ENCODE data around the gene TCAP.

Gene TCAP

DNA sequence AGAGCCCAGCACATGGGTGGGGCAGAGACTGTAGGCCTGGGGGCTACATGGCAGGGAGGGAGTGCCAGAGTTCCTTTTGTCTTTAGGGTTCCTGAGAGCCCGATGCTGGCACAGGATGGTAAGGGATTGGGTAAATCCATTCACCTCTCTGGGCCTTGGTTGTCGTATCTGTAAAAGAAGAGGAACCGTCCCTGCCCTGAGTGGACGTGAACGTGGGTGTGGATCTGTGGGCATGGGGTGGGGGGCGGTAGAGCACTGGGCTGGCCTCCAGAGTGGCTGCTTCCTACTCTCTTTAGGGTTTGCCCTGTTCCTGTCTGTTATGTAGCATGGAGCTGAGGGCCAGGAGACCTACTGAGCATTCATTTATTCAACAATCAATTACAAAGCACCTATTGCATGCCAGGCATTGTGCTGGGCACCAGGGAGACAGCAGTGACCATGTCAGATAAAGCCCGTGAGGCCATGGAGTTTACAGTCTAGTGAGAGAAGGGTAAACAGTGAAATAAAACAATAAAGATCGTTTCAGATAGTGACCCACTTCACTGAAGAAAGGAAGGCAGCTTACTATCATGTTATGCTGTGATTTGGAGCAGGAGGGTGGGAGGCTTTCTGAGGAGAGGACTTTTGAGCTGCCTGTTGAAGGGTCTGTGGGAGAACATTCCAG, 13.1 kb upstream of the TCAP start:
- no peak for DNase-seq (ENCODE audit: low spot score)
- peaks cover 8% of the 10 kb centered on the region for H3K4me1 Mint-ChIP-seq (ENCODE audit: low read depth)
- no peak overlapping the region for H3K27ac Mint-ChIP-seq

GRCh38 chr17:39652587-39653315, 12.4 kb upstream of the TCAP start:
- Mint-ChIP-seq H3K27me3 (ENCODE audit: low read depth) (no peaks in the 10 kb centered on the region), H3K27ac (no peak overlapping the region), H3K4me1 (ENCODE audit: low read depth) (peaks cover 8% of the 10 kb centered on the region), H3K9me3 (no peaks in the 10 kb centered on the region), H3K4me3 (no peak overlapping the region), H3K36me3 (ENCODE audit: low read depth) (peaks cover 9% of the 10 kb centered on the region)
- DNase-seq (ENCODE audit: low spot score): no peak

More for the DNA sequence above, 13.1 kb upstream of the TCAP start:
- H3K36me3 Mint-ChIP-seq (ENCODE audit: low read depth): peaks cover 7% of the 10 kb centered on the region
- no peak overlapping the region for H3K4me3 Mint-ChIP-seq
- H3K9me3 Mint-ChIP-seq: no peaks in the 10 kb centered on the region
- H3K27me3 Mint-ChIP-seq (ENCODE audit: low read depth): no peaks in the 10 kb centered on the region

- Mint-ChIP-seq H3K27ac (no peak overlapping the region), H3K4me3 (no peak overlapping the region), H3K9me3 (no peaks in the 10 kb centered on the region), H3K27me3 (ENCODE audit: low read depth) (no peaks in the 10 kb centered on the region), H3K36me3 (ENCODE audit: low read depth) (peaks cover 11% of the 10 kb centered on the region), H3K4me1 (ENCODE audit: low read depth) (peaks cover 8% of the 10 kb centered on the region)
- no peak for DNase-seq (ENCODE audit: low spot score)
These were observed 11.9 kb upstream of the TCAP start for GRCh38 chr17:39653316-39653661.

GRCh38 chr17:39653662-39654331, 11.4 kb upstream of the TCAP start:
- Mint-ChIP-seq H3K27ac (peak overlapping the region; percentile 29), H3K27me3 (ENCODE audit: low read depth) (no peaks in the 10 kb centered on the region), H3K9me3 (no peaks in the 10 kb centered on the region), H3K4me3 (no peak overlapping the region), H3K36me3 (ENCODE audit: low read depth) (peaks cover 11% of the 10 kb centered on the region), H3K4me1 (ENCODE audit: low read depth) (peaks cover 8% of the 10 kb centered on the region)
- peak; percentile 59 for DNase-seq (ENCODE audit: low spot score)

- no peaks in the 10 kb centered on the region for H3K9me3 Mint-ChIP-seq
- no peaks in the 10 kb centered on the region for H3K27me3 Mint-ChIP-seq (ENCODE audit: low read depth)
- H3K27ac Mint-ChIP-seq: no peak overlapping the region
- DNase-seq (ENCODE audit: low spot score): no peak
- no peak overlapping the region for H3K4me3 Mint-ChIP-seq
- peaks cover 8% of the 10 kb centered on the region for H3K4me1 Mint-ChIP-seq (ENCODE audit: low read depth)
- peaks cover 11% of the 10 kb centered on the region for H3K36me3 Mint-ChIP-seq (ENCODE audit: low read depth)
These were observed 10.0 kb upstream of the TCAP start for GRCh38 chr17:39655105-39655504.

GRCh38 chr17:39658346-39658745, 6.8 kb upstream of the TCAP start:
- Mint-ChIP-seq H3K36me3 (ENCODE audit: low read depth) (peaks cover 21% of the 10 kb centered on the region), H3K4me1 (ENCODE audit: low read depth) (peaks cover 5% of the 10 kb centered on the region), H3K27ac (no peak overlapping the region), H3K27me3 (ENCODE audit: low read depth) (no peaks in the 10 kb centered on the region), H3K4me3 (no peak overlapping the region), H3K9me3 (no peaks in the 10 kb centered on the region)
- no peak for DNase-seq (ENCODE audit: low spot score)

DNA sequence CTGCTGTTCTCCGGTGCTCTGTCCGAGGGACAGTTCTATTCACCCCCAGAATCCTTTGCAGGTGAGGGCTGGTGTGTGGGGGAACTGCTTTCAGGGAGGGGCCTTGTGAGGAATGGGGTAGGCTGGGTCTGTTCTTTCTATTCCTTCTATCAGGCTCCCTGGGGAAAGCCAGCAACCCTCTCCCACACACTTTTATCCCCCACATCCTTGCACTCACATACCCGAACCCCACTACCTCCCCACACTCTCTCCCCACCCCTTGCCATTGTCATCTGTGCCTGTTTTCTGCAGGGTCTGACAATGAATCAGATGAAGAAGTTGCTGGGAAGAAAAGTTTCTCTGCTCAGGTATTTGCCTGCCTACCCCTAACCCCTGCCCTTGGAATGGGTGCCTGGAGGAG, 6.4 kb upstream of the TCAP start:
- Mint-ChIP-seq H3K27ac (no peak overlapping the region), H3K36me3 (ENCODE audit: low read depth) (peaks cover 18% of the 10 kb centered on the region), H3K27me3 (ENCODE audit: low read depth) (no peaks in the 10 kb centered on the region), H3K9me3 (no peaks in the 10 kb centered on the region), H3K4me3 (no peak overlapping the region), H3K4me1 (ENCODE audit: low read depth) (peaks cover 3% of the 10 kb centered on the region)
- DNase-seq (ENCODE audit: low spot score): no peak

GRCh38 chr17:39659279-39660010, 5.7 kb upstream of the TCAP start:
- Mint-ChIP-seq H3K36me3 (ENCODE audit: low read depth) (peaks cover 18% of the 10 kb centered on the region), H3K4me1 (ENCODE audit: low read depth) (no peaks in the 10 kb centered on the region), H3K4me3 (no peak overlapping the region), H3K27me3 (ENCODE audit: low read depth) (no peaks in the 10 kb centered on the region), H3K9me3 (no peaks in the 10 kb centered on the region), H3K27ac (no peak overlapping the region)
- no peak for DNase-seq (ENCODE audit: low spot score)

DNA sequence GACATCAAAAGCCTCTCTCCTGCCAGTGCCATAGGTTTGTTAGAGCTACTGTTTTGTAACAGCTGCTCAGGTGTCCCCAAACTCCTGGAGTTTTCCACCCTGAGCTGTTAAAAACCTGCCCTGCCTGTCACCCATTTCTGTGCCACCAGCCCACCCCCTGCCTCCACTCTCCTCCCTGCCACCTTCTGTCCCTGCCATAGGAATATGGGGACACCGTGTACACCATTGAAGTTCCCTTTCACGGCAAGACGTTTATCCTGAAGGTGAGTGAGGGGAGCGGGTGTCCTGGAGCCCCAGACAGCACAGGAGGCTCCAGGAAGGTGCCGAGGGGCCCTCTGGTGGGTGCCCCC, 5.2 kb upstream of the TCAP start:
- Mint-ChIP-seq H3K9me3 (no peaks in the 10 kb centered on the region), H3K36me3 (ENCODE audit: low read depth) (peaks cover 18% of the 10 kb centered on the region), H3K27ac (no peak overlapping the region), H3K27me3 (ENCODE audit: low read depth) (no peaks in the 10 kb centered on the region), H3K4me3 (no peak overlapping the region), H3K4me1 (ENCODE audit: low read depth) (no peaks in the 10 kb centered on the region)
- no peak for DNase-seq (ENCODE audit: low spot score)

DNA sequence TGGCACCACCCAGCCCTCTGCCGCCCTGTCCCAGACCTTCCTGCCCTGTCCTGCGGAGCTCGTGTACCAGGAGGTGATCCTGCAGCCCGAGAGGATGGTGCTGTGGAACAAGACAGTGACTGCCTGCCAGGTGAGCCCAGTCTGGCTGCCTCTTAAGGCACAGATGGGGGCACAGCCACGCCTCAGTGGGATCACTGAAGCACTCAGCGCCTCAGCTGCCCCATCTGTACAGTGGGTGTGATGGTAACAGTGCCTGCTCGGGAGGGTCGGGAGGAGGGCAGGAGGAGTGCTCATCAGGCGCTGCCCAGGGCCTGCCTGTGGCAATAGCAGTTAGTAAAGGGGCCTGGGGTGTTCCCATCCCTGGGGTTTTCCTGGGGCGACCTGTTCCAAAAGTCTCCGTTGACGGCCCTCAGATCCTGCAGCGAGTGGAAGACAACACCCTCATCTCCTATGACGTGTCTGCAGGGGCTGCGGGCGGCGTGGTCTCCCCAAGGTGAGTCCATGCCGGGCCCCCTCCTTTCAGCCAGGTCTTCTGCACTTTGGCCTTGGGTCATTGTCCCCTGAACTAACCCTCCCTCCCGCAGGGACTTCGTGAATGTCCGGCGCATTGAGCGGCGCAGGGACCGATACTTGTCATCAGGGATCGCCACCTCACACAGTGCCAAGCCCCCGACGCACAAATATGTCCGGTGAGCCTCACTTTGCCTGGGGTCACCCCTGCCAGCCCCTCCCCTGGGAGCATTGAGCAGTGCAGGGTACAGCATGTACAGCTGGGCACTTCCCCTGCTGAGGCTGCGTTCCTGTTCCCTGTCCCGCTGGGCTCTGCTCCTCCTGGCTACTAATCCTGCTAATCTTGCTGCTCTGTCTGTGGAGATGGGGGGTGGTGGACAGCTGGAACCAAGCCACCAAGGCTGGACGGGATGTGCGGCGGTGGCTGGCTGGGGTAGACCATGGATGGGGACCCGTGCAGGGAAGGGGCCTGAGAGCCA, 4.5 kb upstream of the TCAP start:
- no peak for DNase-seq (ENCODE audit: low spot score)
- no peaks in the 10 kb centered on the region for H3K9me3 Mint-ChIP-seq
- H3K4me3 Mint-ChIP-seq: no peak overlapping the region
- H3K36me3 Mint-ChIP-seq (ENCODE audit: low read depth): peaks cover 16% of the 10 kb centered on the region
- H3K27me3 Mint-ChIP-seq (ENCODE audit: low read depth): peaks cover 1% of the 10 kb centered on the region
- H3K4me1 Mint-ChIP-seq (ENCODE audit: low read depth): no peaks in the 10 kb centered on the region
- H3K27ac Mint-ChIP-seq: no peak overlapping the region

DNA sequence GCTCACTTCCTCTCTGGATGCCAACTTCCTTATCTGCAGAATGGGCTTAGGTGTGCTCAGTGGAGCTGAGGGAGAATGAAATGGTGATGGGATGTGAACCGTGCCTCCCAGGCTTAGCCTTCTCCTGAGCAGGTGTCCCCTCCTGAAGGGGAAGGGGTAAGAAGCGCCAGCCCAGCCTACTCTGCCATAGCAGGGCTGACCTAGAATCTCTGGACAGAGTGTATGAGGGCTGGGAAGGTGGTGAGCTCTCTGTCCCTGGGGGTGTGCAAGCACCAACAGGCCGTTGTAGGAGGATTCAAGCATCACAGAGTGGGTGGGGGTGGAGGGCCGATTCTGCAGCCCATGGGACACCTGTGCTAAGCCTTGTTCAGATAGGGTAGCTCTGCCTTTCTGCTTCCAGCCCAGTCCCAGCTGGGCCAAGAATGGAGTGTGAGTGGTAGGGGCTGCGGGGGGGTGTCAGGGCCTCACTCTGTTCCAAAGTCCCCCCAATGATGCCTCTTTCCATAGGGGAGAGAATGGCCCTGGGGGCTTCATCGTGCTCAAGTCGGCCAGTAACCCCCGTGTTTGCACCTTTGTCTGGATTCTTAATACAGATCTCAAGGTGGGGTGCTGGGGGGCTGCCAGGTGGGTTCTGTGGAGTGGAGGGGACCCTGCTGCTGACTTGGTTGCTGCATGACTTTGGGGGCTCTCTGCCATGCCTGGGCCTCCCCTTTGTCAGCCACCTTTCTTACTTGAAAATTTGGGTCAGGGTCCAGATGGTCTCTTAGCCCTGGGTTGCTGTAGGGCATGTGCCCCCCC, 3.2 kb upstream of the TCAP start:
- no peaks in the 10 kb centered on the region for H3K4me1 Mint-ChIP-seq (ENCODE audit: low read depth)
- no peak overlapping the region for H3K4me3 Mint-ChIP-seq
- H3K27me3 Mint-ChIP-seq (ENCODE audit: low read depth): peaks cover 11% of the 10 kb centered on the region
- DNase-seq (ENCODE audit: low spot score): no peak
- H3K36me3 Mint-ChIP-seq (ENCODE audit: low read depth): peaks cover 15% of the 10 kb centered on the region
- H3K9me3 Mint-ChIP-seq: no peaks in the 10 kb centered on the region
- no peak overlapping the region for H3K27ac Mint-ChIP-seq

- no peak overlapping the region for H3K27ac Mint-ChIP-seq
- H3K27me3 Mint-ChIP-seq (ENCODE audit: low read depth): peaks cover 13% of the 10 kb centered on the region
- peaks cover 14% of the 10 kb centered on the region for H3K36me3 Mint-ChIP-seq (ENCODE audit: low read depth)
- no peak overlapping the region for H3K4me3 Mint-ChIP-seq
- no peaks in the 10 kb centered on the region for H3K9me3 Mint-ChIP-seq
- H3K4me1 Mint-ChIP-seq (ENCODE audit: low read depth): no peaks in the 10 kb centered on the region
- no peak for DNase-seq (ENCODE audit: low spot score)
These were observed 2.4 kb upstream of the TCAP start for GRCh38 chr17:39662551-39663339.

All from T-helper 2 cell treated with Interferon-gamma antibody and Interleukin-4, amounts not matched to agents 5 μg/mL and 100 μg/mL, for 36 hours (primary cell).